ENCODE results near the gene SMYD3.
A peak's percentile ranks its signal among the peaks of the same experiment; 100 is the strongest.

SMYD3 gene

GRCh38 chr1:245802941-245803665, 704.0 kb downstream of the SMYD3 start:
- Histone ChIP-seq H3K27me3 (replicated peaks) (no peaks in the 10 kb centered on the region), H3K4me3 (ENCODE audit: low read depth, low read length) (no peak overlapping the region), H3K36me3 (replicated peaks) (no peaks in the 10 kb centered on the region), H3K27ac (no peak overlapping the region)
- no peak for TF ChIP-seq CTCF (IDR thresholded peaks at IDR 0.05; ENCODE audit: low read depth, low read length, missing control alignments)
- in situ Hi-C loops (cut with HindIII; ENCODE audit: low pct_ligation_motif_present, low sequenced_read_pairs), result no loop called here
- no peak for DNase-seq

- in situ Hi-C loops (cut with HindIII; ENCODE audit: low pct_ligation_motif_present, low sequenced_read_pairs), result no loop called here
- DNase-seq, result no peak
- H3K4me3 ChIP-seq (ENCODE audit: low read depth, low read length), result no peak overlapping the region
- H3K27ac ChIP-seq, result no peak overlapping the region
- H3K27me3 ChIP-seq (replicated peaks), result no peaks in the 10 kb centered on the region
- no peak for TF ChIP-seq CTCF (IDR thresholded peaks at IDR 0.05; ENCODE audit: low read depth, low read length, missing control alignments)
- no peaks in the 10 kb centered on the region for H3K36me3 ChIP-seq (replicated peaks)
Measured at GRCh38 chr1:245800901-245801605, 706.0 kb downstream of the SMYD3 start.

- Histone ChIP-seq H3K27me3 (replicated peaks) (no peaks in the 10 kb centered on the region), H3K27ac (no peak overlapping the region), H3K4me3 (ENCODE audit: low read depth, low read length) (no peak overlapping the region), H3K36me3 (replicated peaks) (no peaks in the 10 kb centered on the region)
- DNase-seq, result no peak
- in situ Hi-C loops (cut with HindIII; ENCODE audit: low pct_ligation_motif_present, low sequenced_read_pairs), result no loop called here
- no peak for TF ChIP-seq CTCF (IDR thresholded peaks at IDR 0.05; ENCODE audit: low read depth, low read length, missing control alignments)
Measured at GRCh38 chr1:245798349-245798711, 708.7 kb downstream of the SMYD3 start.

- Histone ChIP-seq H3K4me3 (ENCODE audit: low read depth, low read length) (no peak overlapping the region), H3K27me3 (replicated peaks) (no peaks in the 10 kb centered on the region), H3K27ac (no peak overlapping the region), H3K36me3 (replicated peaks) (no peaks in the 10 kb centered on the region)
- in situ Hi-C loops (cut with HindIII; ENCODE audit: low pct_ligation_motif_present, low sequenced_read_pairs), result no loop called here
- TF ChIP-seq CTCF (IDR thresholded peaks at IDR 0.05; ENCODE audit: low read depth, low read length, missing control alignments), result peak; percentile 69
- DNase-seq, result peak; percentile 15
Measured at GRCh38 chr1:245797592-245798348, 709.3 kb downstream of the SMYD3 start.

GRCh38 chr1:245791410-245792312, 715.4 kb downstream of the SMYD3 start:
- TF ChIP-seq CTCF (IDR thresholded peaks at IDR 0.05; ENCODE audit: low read depth, low read length, missing control alignments), result no peak
- Histone ChIP-seq H3K4me3 (ENCODE audit: low read depth, low read length) (no peak overlapping the region), H3K27me3 (replicated peaks) (no peaks in the 10 kb centered on the region), H3K27ac (no peak overlapping the region), H3K36me3 (replicated peaks) (no peaks in the 10 kb centered on the region)
- in situ Hi-C loops (cut with HindIII; ENCODE audit: low pct_ligation_motif_present, low sequenced_read_pairs), result no loop called here
- no peak for DNase-seq
